Measurements from ENCODE around the gene ATP10B.

GRCh38 chr5:160629003-160629402 is 223.0 kb downstream of the ATP10B start:
- TF ChIP-seq CTCF (IDR thresholded peaks at IDR 0.05) (no peak), POLR2AphosphoS5 (IDR thresholded peaks at IDR 0.05; ENCODE audit: insufficient read depth in 1 of 2, low read depth in 1 of 2) (no peak)

Measured in vagina (tissue), 2 donors.